H1 (cell line): ENCODE data around the gene H1-8. TPM values are rescaled to one million over a fixed set of nuclear protein-coding genes. Genes with fewer than 3 reads are reported as not detected.

Source experiments
- CTCF ChIA-PET: fragments of 300-600 bp; sonication (Branson Sonifier 250); formaldehyde crosslinking; loops from one replicate; lab custom pipeline; 2021; ENCODE audit not compliant: partially characterized antibody; lab: Charles Lee
- POLR2A ChIA-PET: fragments of 300-600 bp; sonication (Branson Sonifier 250); formaldehyde crosslinking; loops from one replicate; lab custom pipeline; 2021; ENCODE audit warnings: inconsistent platforms; ENCODE audit not compliant: partially characterized antibody; lab: Charles Lee
- DNase-seq, 2 experiments: peaks; one replicate each; pipeline versions ENCODE4 v3.0.0 to v3.0.0-alpha.2; 2010 to 2022; ENCODE audit warnings: low spot score in 2 of 2, low read depth in 1 of 2, mixed read lengths in 1 of 2
- FAIRE-seq: peaks from 2 replicates; lab custom pipeline; 2011; peaks lifted over from hg19 to GRCh38; lab: Jason Lieb, UNC
- H2AFZ ChIP-seq: 2 replicates; pipeline ENCODE4 v1.8.1; 2012; ENCODE audit warnings: low read length, inconsistent platforms
- H2AK5ac ChIP-seq: 2 replicates; pipeline ENCODE4 v1.6.1; 2013; ENCODE audit warnings: low read depth, low read length
- H2BK120ac ChIP-seq: replicated peaks from 2 replicates; pipeline ENCODE3; 2013; ENCODE audit warnings: low read depth, low read length, inconsistent platforms
- H2BK12ac ChIP-seq: 2 replicates; pipeline ENCODE4 v1.6.1; 2013; ENCODE audit warnings: low read depth, low read length
- H2BK15ac ChIP-seq: 2 replicates; pipeline ENCODE4 v1.6.1; 2013; ENCODE audit warnings: low read length
- H2BK20ac ChIP-seq: 2 replicates; pipeline ENCODE4 v1.6.1; 2013; ENCODE audit warnings: low read length
- H2BK5ac ChIP-seq: 2 replicates; pipeline ENCODE4 v1.6.1; 2013; ENCODE audit warnings: low read depth, low read length
- H3K14ac ChIP-seq: 2 replicates; pipeline ENCODE4 v1.6.1; 2013; ENCODE audit warnings: inconsistent platforms; ENCODE audit not compliant: insufficient read length
- H3K18ac ChIP-seq: 2 replicates; pipeline ENCODE4 v1.6.1; 2013; ENCODE audit warnings: low read length; ENCODE audit errors: extremely low read depth
- H3K23ac ChIP-seq: 2 replicates; pipeline ENCODE4 v1.6.1; 2013; ENCODE audit warnings: inconsistent platforms; ENCODE audit not compliant: insufficient read length
- H3K23me2 ChIP-seq: 2 replicates; pipeline ENCODE4 v1.6.1; 2013; ENCODE audit warnings: low read depth, low read length
- H3K27ac ChIP-seq: 2 replicates; pipeline ENCODE4 v1.6.1; 2011; ENCODE audit warnings: low read depth, low read length, inconsistent platforms
- H3K27me3 ChIP-seq, 4 experiments: replicated peaks in 1 of 4; 1 replicate in 1 of 4; 2 replicates in 3 of 4; pipeline versions ENCODE4 v1.6.1 to v1.8.1; 2011 to 2013; ENCODE audit warnings: low read length in 3 of 4, mild to moderate bottlenecking in 3 of 4, inconsistent platforms in 2 of 4, mixed read lengths in 2 of 4, moderate library complexity in 1 of 4; ENCODE audit not compliant: control insufficient read depth in 3 of 4, insufficient read depth in 3 of 4; ENCODE audit errors: extremely low read depth in 1 of 4
- H3K36me3 ChIP-seq, 4 experiments: 2 replicates each; pipeline versions ENCODE4 v1.6.1 to v1.8.1; 2011 to 2013; ENCODE audit warnings: mild to moderate bottlenecking in 4 of 4, low read length in 3 of 4, moderate library complexity in 2 of 4, control low read depth in 1 of 4, inconsistent platforms in 1 of 4; ENCODE audit not compliant: insufficient read depth in 4 of 4, control insufficient read depth in 2 of 4
- H3K4ac ChIP-seq: replicated peaks from 2 replicates; pipeline ENCODE3; 2013; ENCODE audit warnings: low read length, low read depth, mixed read lengths, inconsistent platforms; ENCODE audit not compliant: insufficient read length
- H3K4me1 ChIP-seq, 4 experiments: replicated peaks in 1 of 4; 1 replicate in 1 of 4; 2 replicates in 3 of 4; pipeline versions ENCODE4 v1.6.1 to v1.8.1; 2011 to 2013; ENCODE audit warnings: low read length in 3 of 4, inconsistent platforms in 2 of 4, mixed read lengths in 1 of 4; ENCODE audit not compliant: insufficient read depth in 4 of 4, control insufficient read depth in 3 of 4
- H3K4me2 ChIP-seq, 2 experiments: 2 replicates each; pipeline versions ENCODE4 v1.6.1 to v1.8.1; 2011 to 2013; ENCODE audit warnings: low read depth in 2 of 2, low read length in 2 of 2, control low read depth in 1 of 2, inconsistent platforms in 1 of 2, mild to moderate bottlenecking in 1 of 2; ENCODE audit not compliant: insufficient read depth in 1 of 2
- H3K4me3 ChIP-seq, 4 experiments: fragments of 200-600, 300-600 bp in 1 of 4; sonication (generic), shearing (Covaris generic), sonication (Bioruptor Twin) in 1 of 4; 2 replicates each; pipeline versions ENCODE4 v1.5.1 to v1.8.1; 2011 to 2016; ENCODE audit warnings: low read length in 4 of 4, low read depth in 3 of 4, control low read depth in 2 of 4, inconsistent platforms in 2 of 4, mild to moderate bottlenecking in 2 of 4, mixed read lengths in 1 of 4, moderate library complexity in 1 of 4; ENCODE audit not compliant: insufficient read depth in 2 of 4; ENCODE audit errors: extremely low read depth in 1 of 4
- H3K56ac ChIP-seq: replicated peaks from 2 replicates; pipeline ENCODE3; 2013; ENCODE audit warnings: low read depth, mild to moderate bottlenecking, mixed read lengths, low read length, inconsistent platforms; ENCODE audit not compliant: insufficient read length
- H3K79me1 ChIP-seq: 2 replicates; pipeline ENCODE4 v1.6.1; 2013; ENCODE audit warnings: low read depth, low read length, control low read depth
- H3K79me2 ChIP-seq, 2 experiments: 2 replicates each; pipeline versions ENCODE4 v1.6.1 to v1.8.1; 2012 to 2013; ENCODE audit warnings: low read length in 2 of 2, mild to moderate bottlenecking in 2 of 2, inconsistent platforms in 1 of 2; ENCODE audit not compliant: insufficient read depth in 2 of 2, control insufficient read depth in 1 of 2
- H3K9ac ChIP-seq, 4 experiments: replicated peaks in 1 of 4; 1 replicate in 1 of 4; 2 replicates in 3 of 4; pipeline versions ENCODE4 v1.6.1 to v1.8.1; 2011 to 2013; ENCODE audit warnings: low read depth in 3 of 4, low read length in 3 of 4, control low read depth in 2 of 4, mild to moderate bottlenecking in 2 of 4, moderate library complexity in 2 of 4, inconsistent platforms in 1 of 4; ENCODE audit errors: extremely low read depth in 1 of 4
- H3K9me3 ChIP-seq, 2 experiments: 2 replicates each; pipeline versions ENCODE4 v1.6.1 to v1.8.1; 2012 to 2013; ENCODE audit warnings: mild to moderate bottlenecking in 2 of 2, moderate library complexity in 2 of 2, control low read depth in 1 of 2, inconsistent platforms in 1 of 2, low read depth in 1 of 2, low read length in 1 of 2, mixed read lengths in 1 of 2; ENCODE audit not compliant: insufficient read depth in 2 of 2
- H4K20me1 ChIP-seq, 2 experiments: replicated peaks in 1 of 2; 2 replicates each; pipeline versions ENCODE3 to v1.8.1; 2011 to 2013; ENCODE audit warnings: inconsistent platforms in 2 of 2, low read length in 2 of 2, mild to moderate bottlenecking in 1 of 2; ENCODE audit not compliant: insufficient read depth in 2 of 2, control insufficient read depth in 1 of 2
- H4K5ac ChIP-seq: 2 replicates; pipeline ENCODE4 v1.6.1; 2013; ENCODE audit warnings: low read length, low read depth, mixed read lengths, inconsistent platforms; ENCODE audit not compliant: insufficient read length
- H4K8ac ChIP-seq: 2 replicates; pipeline ENCODE4 v1.8.0; 2013; ENCODE audit warnings: mild to moderate bottlenecking, moderate library complexity, low read length, inconsistent platforms; ENCODE audit not compliant: insufficient read depth; ENCODE audit errors: extremely low read depth
- H4K91ac ChIP-seq: replicated peaks from 2 replicates; pipeline ENCODE3; 2013; ENCODE audit warnings: low read length, mixed read lengths, inconsistent platforms; ENCODE audit not compliant: insufficient read length
- BRCA1 ChIP-seq: IDR thresholded peaks from 2 replicates; pipeline ENCODE4 v1.6.1; 2012; ENCODE audit warnings: low read depth, low read length, improper control_type of control experiment
- EGR1 ChIP-seq: IDR thresholded peaks from 2 replicates; pipeline ENCODE4 v1.6.1; 2011; ENCODE audit warnings: low read depth, low read length, borderline replicate concordance
- FOSL1 ChIP-seq: IDR thresholded peaks from 2 replicates; pipeline ENCODE4 v1.6.1; 2011; ENCODE audit warnings: mild to moderate bottlenecking, low read depth, low read length, moderate library complexity; ENCODE audit not compliant: insufficient read depth
- GABPA ChIP-seq: IDR thresholded peaks from 2 replicates; pipeline ENCODE4 v1.6.1; 2011; ENCODE audit warnings: mild to moderate bottlenecking, low read length, moderate library complexity, borderline replicate concordance; ENCODE audit not compliant: insufficient read depth
- GTF2F1 ChIP-seq: IDR thresholded peaks from 2 replicates; pipeline ENCODE4 v1.6.1; 2012; ENCODE audit warnings: low read depth, low read length, improper control_type of control experiment, borderline replicate concordance
- MAFK ChIP-seq: IDR thresholded peaks from 2 replicates; pipeline ENCODE4 v1.6.1; 2012; ENCODE audit warnings: low read depth, mild to moderate bottlenecking, improper control_type of control experiment, low read length
- POLR2A ChIP-seq, 2 experiments: IDR thresholded peaks; 1 replicate in 1 of 2; 2 replicates in 1 of 2; pipeline ENCODE4 v1.6.1; 2011; ENCODE audit warnings: low read depth in 2 of 2, low read length in 2 of 2, mild to moderate bottlenecking in 2 of 2; ENCODE audit errors: control extremely low read depth in 1 of 2
- RBBP5 ChIP-seq: IDR thresholded peaks from 2 replicates; pipeline ENCODE4 v1.7.1; 2012; ENCODE audit warnings: low read depth, mild to moderate bottlenecking, inconsistent platforms, low read length, moderate library complexity, borderline replicate concordance
- SRF ChIP-seq: IDR thresholded peaks from 2 replicates; pipeline ENCODE4 v1.6.1; 2011; ENCODE audit warnings: mild to moderate bottlenecking, low read depth, low read length, moderate library complexity
- SUZ12 ChIP-seq: fragments of 200-600 bp; sonication (generic); IDR thresholded peaks from 2 replicates; pipeline ENCODE4 v1.6.1; 2012; ENCODE audit warnings: mild to moderate bottlenecking, inconsistent platforms, low read length, moderate library complexity, mixed read lengths
- TAF7 ChIP-seq: optimal IDR thresholded peaks from 2 replicates; pipeline ENCODE3; 2011; ENCODE audit warnings: low read depth, mild to moderate bottlenecking, inconsistent platforms, low read length, moderate library complexity, borderline replicate concordance
- YY1 ChIP-seq: IDR thresholded peaks from 2 replicates; pipeline ENCODE4 v1.6.1; 2011; ENCODE audit warnings: low read depth, mild to moderate bottlenecking, low read length
- WGBS, 2 experiments: shearing (Covaris generic) in 1 of 2; methylation state at CpG; one replicate each; pipeline versions ENCODE4 v1.1.6 to v1.1.7; 2013 to 2015; ENCODE audit warnings: low lambda C conversion rate in 2 of 2, mixed read lengths in 2 of 2, inconsistent platforms in 1 of 2, low coverage in 1 of 2, missing lambda C conversion rate in 1 of 2; ENCODE audit not compliant: insufficient replicate concordance in 2 of 2, insufficient coverage in 1 of 2, insufficient read length in 1 of 2; ENCODE audit errors: extremely low coverage in 1 of 2, missing lambda C conversion rate in 1 of 2; 5-methylcytosine and 5-hydroxymethylcytosine counted together
- polyA plus RNA-seq, 7 experiments: library from polyadenylated mRNA; depleted of rRNA in 3 of 7; stranded (reverse) in 5 of 7; unstranded in 2 of 7; fragments of >200 nt in 5 of 7; fragments of 200-250 nt in 2 of 7; gene quantifications; 1 replicate in 5 of 7; 2 replicates in 1 of 7; 4 replicates in 1 of 7; pipeline versions ENCODE4 v1.2.1 to v1.2.3, GENCODE V29; 2011 to 2013; ENCODE audit warnings: missing spikeins in 2 of 7, mixed read lengths in 2 of 7
- total RNA-seq: library from RNA; stranded (reverse); fragmentation: NEBNext Ultra II Directional; extraction: Animal tissue kit (Norgen Biotek cat#: 25700); gene quantifications from 2 replicates; pipeline ENCODE4 v1.2.1, GENCODE V29; 2021
- TF ChIP-seq, protein P1 (sequence below): IDR thresholded peaks from 2 replicates; pipeline ENCODE4 v1.6.1; 2011; ENCODE audit warnings: low read length, improper control_type of control experiment
- TF ChIP-seq, protein P2 (sequence below): IDR thresholded peaks from 2 replicates; pipeline ENCODE4 v1.6.1; 2012; ENCODE audit warnings: inconsistent platforms

The H1-8 gene
- total and polyA plus RNA-seq, 2 of the 8 experiments (the other 6 are each of a cell fraction or from before 2014, with no cell fraction given) = not detected

DNA sequence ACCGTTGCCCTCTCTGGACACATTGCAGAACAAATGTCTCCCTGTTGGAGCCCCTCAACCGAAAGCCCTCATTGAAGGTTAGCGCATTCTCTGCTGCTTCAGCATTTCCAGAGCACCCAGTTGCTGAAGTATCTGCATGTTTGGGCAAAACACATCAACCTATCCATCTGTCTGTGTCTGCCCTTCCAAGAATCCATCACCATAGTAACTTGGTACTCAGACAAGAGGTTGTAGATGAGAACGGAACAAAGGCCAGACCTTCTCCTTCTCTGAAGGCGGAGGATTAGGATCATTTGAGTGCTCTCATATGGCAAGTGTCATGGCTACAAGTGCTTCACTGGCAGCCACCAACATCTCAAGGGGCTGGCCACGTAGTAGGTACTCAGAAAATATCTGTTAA is 37.6 kb upstream of the H1-8 start:
- Histone ChIP-seq H4K8ac (no peak overlapping the region), H2AK5ac (no peak overlapping the region), H3K9ac (no peak overlapping the region), H3K23me2 (no peaks in the 10 kb centered on the region), H2BK15ac (no peak overlapping the region), H3K9me3 (no peaks in the 10 kb centered on the region), H3K4ac (no peak overlapping the region), H2BK20ac (no peak overlapping the region), H2BK12ac (no peak overlapping the region), H4K91ac (no peak overlapping the region), H3K79me1 (no peaks in the 10 kb centered on the region), H3K79me2 (no peaks in the 10 kb centered on the region), H3K27ac (no peak overlapping the region), H3K36me3 (peaks cover 3 to 20% (median 11%) of the 10 kb centered on the region in 4 experiments; a peak in 6 of 8 replicates), H3K27me3 (no peaks in the 10 kb centered on the region), H4K5ac (no peak overlapping the region), H3K4me1 (no peaks in the 10 kb centered on the region), H3K23ac (no peak overlapping the region), H4K20me1 (peaks cover 0 to 5% of the 10 kb centered on the region in 2 experiments), H3K56ac (no peak overlapping the region), H3K14ac (no peak overlapping the region), H2BK120ac (no peak overlapping the region), H3K4me3 (no peak overlapping the region), H3K18ac (no peak overlapping the region), H2BK5ac (no peak overlapping the region), H2AFZ (no peak overlapping the region), H3K4me2 (no peak overlapping the region)
- no peak for FAIRE-seq
- 97% methylated on average over 6 of the region's 6 CpGs; no CpG with 5 or more reads in 1 of the 2 experiments for WGBS, 2 experiments
- no peak for DNase-seq
- CTCF ChIA-PET = interaction anchor here (5.7 kb wide), 1 partner anchor 14 kb away, joined by 41 read pairs; no protein-coding TSS in a partner anchor
- POLR2A ChIA-PET = no interaction called here
- TF ChIP-seq SRF = no peak
- TF ChIP-seq EGR1 = no peak
- TF ChIP-seq SUZ12 = no peak
- no peak for TF ChIP-seq GTF2F1
- no peak for TF ChIP-seq RBBP5
- no peak for TF ChIP-seq FOSL1
- no peak for TF ChIP-seq GABPA
- TF ChIP-seq YY1 = no peak
- TF ChIP-seq BRCA1 = no peak
- no peak for TF ChIP-seq MAFK
- TF ChIP-seq, protein P1, sequence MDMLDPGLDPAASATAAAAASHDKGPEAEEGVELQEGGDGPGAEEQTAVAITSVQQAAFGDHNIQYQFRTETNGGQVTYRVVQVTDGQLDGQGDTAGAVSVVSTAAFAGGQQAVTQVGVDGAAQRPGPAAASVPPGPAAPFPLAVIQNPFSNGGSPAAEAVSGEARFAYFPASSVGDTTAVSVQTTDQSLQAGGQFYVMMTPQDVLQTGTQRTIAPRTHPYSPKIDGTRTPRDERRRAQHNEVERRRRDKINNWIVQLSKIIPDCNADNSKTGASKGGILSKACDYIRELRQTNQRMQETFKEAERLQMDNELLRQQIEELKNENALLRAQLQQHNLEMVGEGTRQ = no peak
- TF ChIP-seq TAF7 = no peak
- TF ChIP-seq, protein P2, sequence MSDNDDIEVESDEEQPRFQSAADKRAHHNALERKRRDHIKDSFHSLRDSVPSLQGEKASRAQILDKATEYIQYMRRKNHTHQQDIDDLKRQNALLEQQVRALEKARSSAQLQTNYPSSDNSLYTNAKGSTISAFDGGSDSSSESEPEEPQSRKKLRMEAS = no peak
- TF ChIP-seq POLR2A (IDR thresholded peaks at IDR 0.05; ENCODE audit: control extremely low read depth in 1 of 2, low read depth in 2 of 2, low read length in 2 of 2) = no peak
